Neural cell (in vitro differentiated cells): ENCODE data around the gene TCF12. TPM values are rescaled to one million over a fixed set of nuclear protein-coding genes. Genes with fewer than 3 reads are reported as not detected.
"Not testable (repeated sequence)": the region's sequence is repeated elsewhere in the genome, so short reads cannot be mapped to it uniquely, and the experiment has no call there.

Experiments used
- H2AFZ ChIP-seq: fragments of 200-600, 300-800 bp; sonication (generic), shearing (Covaris generic); 2 replicates; pipeline ENCODE4 v1.6.0; 2014; ENCODE audit warnings: low read depth, mild to moderate bottlenecking, antibody characterized with exemption, low read length, moderate library complexity
- H3F3A ChIP-seq: fragments of 200-600 bp; shearing (Covaris generic); 2 replicates; pipeline ENCODE4 v1.6.1; 2016; ENCODE audit warnings: mild to moderate bottlenecking, moderate library complexity, mixed read lengths, antibody characterized with exemption, low read length; ENCODE audit not compliant: insufficient read depth, poor library complexity, severe bottlenecking
- H3K27ac ChIP-seq: fragments of 200-600, 300-800 bp; sonication (generic), shearing (Covaris generic); 2 replicates; pipeline ENCODE4 v1.5.1; 2014; ENCODE audit warnings: mild to moderate bottlenecking, low read length, moderate library complexity
- H3K27me3 ChIP-seq: fragments of 300-800, 200-600 bp; sonication (generic), shearing (Covaris generic); 2 replicates; pipeline ENCODE4 v1.6.0; 2014; ENCODE audit warnings: mild to moderate bottlenecking, low read depth, low read length, moderate library complexity; ENCODE audit not compliant: insufficient read depth
- H3K36me3 ChIP-seq: fragments of 300-800, 200-600 bp; sonication (generic), shearing (Covaris generic); 2 replicates; pipeline ENCODE4 v1.5.1; 2014; ENCODE audit warnings: mild to moderate bottlenecking, antibody characterized with exemption, low read length, moderate library complexity; ENCODE audit not compliant: insufficient read depth
- H3K4me2 ChIP-seq: fragments of 300-800, 200-600 bp; sonication (generic), shearing (Covaris generic); 2 replicates; pipeline ENCODE4 v1.6.0; 2014; ENCODE audit warnings: mild to moderate bottlenecking, low read length
- H3K4me3 ChIP-seq: fragments of 300-800, 200-600 bp; sonication (generic), shearing (Covaris generic); 2 replicates; pipeline ENCODE4 v1.5.1; 2014; ENCODE audit warnings: mild to moderate bottlenecking, low read length, moderate library complexity
- H3K79me2 ChIP-seq: fragments of 200-600 bp; shearing (Covaris generic); replicated peaks from 2 replicates; pipeline ENCODE4 v1.6.0; 2014; ENCODE audit warnings: mild to moderate bottlenecking, low read length, moderate library complexity; ENCODE audit not compliant: insufficient read depth
- H3K9ac ChIP-seq: fragments of 300-800, 200-600 bp; sonication (generic), shearing (Covaris generic); 2 replicates; pipeline ENCODE4 v1.6.1; 2016; ENCODE audit warnings: mild to moderate bottlenecking, low read length, mixed read lengths
- H3K9me2 ChIP-seq: fragments of 200-600 bp; shearing (Covaris generic); 2 replicates; pipeline ENCODE4 v1.6.1; 2016; ENCODE audit warnings: mild to moderate bottlenecking, low read length, mixed read lengths; ENCODE audit not compliant: insufficient read depth
- H3K9me3 ChIP-seq: fragments of 200-600, 300-800 bp; sonication (generic), shearing (Covaris generic); 2 replicates; pipeline ENCODE4 v1.6.1; 2016; ENCODE audit warnings: mild to moderate bottlenecking, mixed run types, low read length, moderate library complexity, mixed read lengths
- H4K20me1 ChIP-seq: fragments of 200-600 bp; shearing (Covaris generic); 2 replicates; pipeline ENCODE4 v1.6.1; 2016; ENCODE audit warnings: mild to moderate bottlenecking, mixed run types; ENCODE audit not compliant: insufficient read depth
- CTCF ChIP-seq: fragments of 450-650 bp; IDR thresholded peaks from 2 replicates; pipeline ENCODE4 v1.5.1; 2014; ENCODE audit warnings: antibody characterized with exemption, mild to moderate bottlenecking, moderate library complexity; ENCODE audit not compliant: poor library complexity, severe bottlenecking
- EP300 ChIP-seq: fragments of 450-650 bp; conservative IDR thresholded peaks from 2 replicates; pipeline ENCODE4 v1.6.1; 2014; ENCODE audit warnings: antibody characterized with exemption, mild to moderate bottlenecking, moderate library complexity; ENCODE audit not compliant: poor library complexity, severe bottlenecking
- EZH2 ChIP-seq: fragments of 200-600, 300-800 bp; shearing (Covaris generic), sonication (generic); IDR thresholded peaks from 2 replicates; pipeline ENCODE4 v1.6.1; 2014; ENCODE audit warnings: antibody characterized with exemption, low read length, borderline replicate concordance, mild to moderate bottlenecking; ENCODE audit not compliant: insufficient read depth, poor library complexity, severe bottlenecking
- MXI1 ChIP-seq: fragments of 450-650 bp; conservative IDR thresholded peaks from 2 replicates; pipeline ENCODE4 v1.6.1; 2014; ENCODE audit warnings: antibody characterized with exemption, mild to moderate bottlenecking; ENCODE audit not compliant: poor library complexity, severe bottlenecking
- POLR2AphosphoS5 ChIP-seq: IDR thresholded peaks from 2 replicates; pipeline ENCODE4 v1.6.1; 2012
- RAD21 ChIP-seq: fragments of 450-650 bp; conservative IDR thresholded peaks from 2 replicates; pipeline ENCODE4 v1.6.1; 2014; ENCODE audit warnings: antibody characterized with exemption, mild to moderate bottlenecking, moderate library complexity
- REST ChIP-seq: IDR thresholded peaks from 2 replicates; pipeline ENCODE4 v1.6.1; 2012; ENCODE audit warnings: borderline replicate concordance
- SMC3 ChIP-seq: fragments of 450-650 bp; conservative IDR thresholded peaks from 2 replicates; pipeline ENCODE4 v1.6.1; 2014; ENCODE audit warnings: antibody characterized with exemption, mild to moderate bottlenecking, moderate library complexity; ENCODE audit not compliant: poor library complexity
- TAF1 ChIP-seq: IDR thresholded peaks from 2 replicates; pipeline ENCODE4 v1.6.1; 2012; ENCODE audit warnings: low read depth
- polyA plus RNA-seq: library from polyadenylated mRNA; depleted of rRNA; stranded (reverse); fragments of >200 nt; gene quantifications from 2 replicates; pipeline ENCODE4 v1.2.3, GENCODE V29; 2014

Gene TCF12
- polyA plus RNA-seq, 1 donor from 2014 or later: 52.7 TPM

GRCh38 chr15:56955011-56955410 lies 36.6 kb downstream of the TCF12 start:
- not testable (repeated sequence) for H4K20me1 ChIP-seq, H3K27ac ChIP-seq, H3K27me3 ChIP-seq, H3F3A ChIP-seq, H3K36me3 ChIP-seq, H3K9ac ChIP-seq, H3K9me3 ChIP-seq, H3K4me3 ChIP-seq, H3K9me2 ChIP-seq, H3K4me2 ChIP-seq, H2AFZ ChIP-seq
- H3K79me2 ChIP-seq: peaks cover 80% of the 10 kb centered on the region

GRCh38 chr15:56956538-56956937 lies 38.1 kb downstream of the TCF12 start:
- Histone ChIP-seq H4K20me1 (no peaks in the 10 kb centered on the region), H3K36me3 (no peaks in the 10 kb centered on the region)

GRCh38 chr15:56957812-56958406 lies 39.5 kb downstream of the TCF12 start:
- Histone ChIP-seq H3K27ac (no peak overlapping the region), H3K4me3 (no peak overlapping the region), H3K27me3 (no peaks in the 10 kb centered on the region), H3K4me2 (no peak overlapping the region), H4K20me1 (no peaks in the 10 kb centered on the region), H3K79me2 (peaks cover 75% of the 10 kb centered on the region), H2AFZ (no peak overlapping the region), H3K9me3 (no peaks in the 10 kb centered on the region), H3K36me3 (no peaks in the 10 kb centered on the region), H3F3A (peaks cover 4% of the 10 kb centered on the region), H3K9me2 (no peaks in the 10 kb centered on the region), H3K9ac (no peak overlapping the region)
- TF ChIP-seq REST: no peak

More at GRCh38 chr15:56956538-56956937, 38.1 kb downstream of the TCF12 start:
- H3K9me3 ChIP-seq: no peaks in the 10 kb centered on the region
- H3F3A ChIP-seq: no peaks in the 10 kb centered on the region
- peaks cover 87% of the 10 kb centered on the region for H3K79me2 ChIP-seq
- no peaks in the 10 kb centered on the region for H3K9me2 ChIP-seq
- no peak for TF ChIP-seq EP300
- TF ChIP-seq POLR2AphosphoS5: no peak
- H3K9ac ChIP-seq: no peak overlapping the region
- no peak overlapping the region for H3K4me2 ChIP-seq
- H3K27me3 ChIP-seq: no peaks in the 10 kb centered on the region
- H2AFZ ChIP-seq: no peak overlapping the region
- no peak overlapping the region for H3K4me3 ChIP-seq
- no peak overlapping the region for H3K27ac ChIP-seq

- no peaks in the 10 kb centered on the region for H3K9me3 ChIP-seq
These were observed 40.8 kb downstream of the TCF12 start for GRCh38 chr15:56959318-56959648.

More at GRCh38 chr15:56959318-56959648, 40.8 kb downstream of the TCF12 start:
- Histone ChIP-seq H3K4me2 (no peak overlapping the region), H3K79me2 (peaks cover 63% of the 10 kb centered on the region), H4K20me1 (no peaks in the 10 kb centered on the region), H3K4me3 (no peak overlapping the region), H3K27ac (no peak overlapping the region), H2AFZ (no peak overlapping the region), H3F3A (peaks cover 4% of the 10 kb centered on the region), H3K27me3 (no peaks in the 10 kb centered on the region), H3K36me3 (no peaks in the 10 kb centered on the region), H3K9ac (no peak overlapping the region), H3K9me2 (no peaks in the 10 kb centered on the region)
- no peak for TF ChIP-seq MXI1
- no peak for TF ChIP-seq CTCF
- no peak for TF ChIP-seq EP300
- TF ChIP-seq SMC3: no peak
- TF ChIP-seq RAD21: no peak
- TF ChIP-seq POLR2AphosphoS5: no peak
- TF ChIP-seq TAF1: no peak
- no peak for TF ChIP-seq EZH2
- no peak for TF ChIP-seq REST
